GM13976 (cell line): Measurements from ENCODE around the gene ICA1.
A peak's percentile ranks its signal among the peaks of the same experiment; 100 is the strongest.

Experiments used
- DNase-seq: peaks from one replicate; pipeline ENCODE4 v3.0.0; 2012; ENCODE audit warnings: low spot score
- in situ Hi-C: fragments of 300-500 bp; cut with MboI; formaldehyde crosslinking; loops from one replicate; pipeline ENCODE4 v1.12.0; 2022; ENCODE audit warnings: low sequenced_read_pairs, mixed read lengths, inconsistent platforms; ENCODE audit not compliant: unreplicated experiment
- TF ChIP-seq, protein P1 (sequence below): IDR thresholded peaks from 2 replicates; pipeline ENCODE4 v1.5.1; 2012; ENCODE audit warnings: borderline replicate concordance, mild to moderate bottlenecking; ENCODE audit not compliant: insufficient read depth; ENCODE audit errors: extremely low read depth, missing control alignments, control extremely low read depth

The ICA1 gene

DNA sequence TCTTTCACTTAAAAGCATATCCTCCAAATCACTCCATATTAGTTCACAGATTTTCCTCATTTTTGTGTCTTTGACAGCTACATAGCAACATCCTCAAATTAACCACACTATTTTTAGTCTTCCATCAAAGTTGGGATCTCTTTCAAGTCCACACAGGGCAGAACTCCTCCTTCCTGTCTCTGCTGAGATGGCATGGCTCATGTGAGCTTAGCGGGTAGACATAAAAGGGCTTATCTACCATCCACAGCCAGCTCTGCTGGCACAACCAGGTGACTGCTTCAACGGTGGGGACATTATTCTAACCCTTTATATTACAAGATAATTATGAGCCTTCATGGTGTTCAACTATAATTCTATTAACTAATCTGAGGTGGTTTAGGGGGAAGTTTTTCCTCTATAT, 35.5 kb downstream of the ICA1 start:
- in situ Hi-C loops, result no loop called here
- DNase-seq, result no peak
- TF ChIP-seq, protein P1, sequence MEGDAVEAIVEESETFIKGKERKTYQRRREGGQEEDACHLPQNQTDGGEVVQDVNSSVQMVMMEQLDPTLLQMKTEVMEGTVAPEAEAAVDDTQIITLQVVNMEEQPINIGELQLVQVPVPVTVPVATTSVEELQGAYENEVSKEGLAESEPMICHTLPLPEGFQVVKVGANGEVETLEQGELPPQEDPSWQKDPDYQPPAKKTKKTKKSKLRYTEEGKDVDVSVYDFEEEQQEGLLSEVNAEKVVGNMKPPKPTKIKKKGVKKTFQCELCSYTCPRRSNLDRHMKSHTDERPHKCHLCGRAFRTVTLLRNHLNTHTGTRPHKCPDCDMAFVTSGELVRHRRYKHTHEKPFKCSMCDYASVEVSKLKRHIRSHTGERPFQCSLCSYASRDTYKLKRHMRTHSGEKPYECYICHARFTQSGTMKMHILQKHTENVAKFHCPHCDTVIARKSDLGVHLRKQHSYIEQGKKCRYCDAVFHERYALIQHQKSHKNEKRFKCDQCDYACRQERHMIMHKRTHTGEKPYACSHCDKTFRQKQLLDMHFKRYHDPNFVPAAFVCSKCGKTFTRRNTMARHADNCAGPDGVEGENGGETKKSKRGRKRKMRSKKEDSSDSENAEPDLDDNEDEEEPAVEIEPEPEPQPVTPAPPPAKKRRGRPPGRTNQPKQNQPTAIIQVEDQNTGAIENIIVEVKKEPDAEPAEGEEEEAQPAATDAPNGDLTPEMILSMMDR, result no peak

DNA sequence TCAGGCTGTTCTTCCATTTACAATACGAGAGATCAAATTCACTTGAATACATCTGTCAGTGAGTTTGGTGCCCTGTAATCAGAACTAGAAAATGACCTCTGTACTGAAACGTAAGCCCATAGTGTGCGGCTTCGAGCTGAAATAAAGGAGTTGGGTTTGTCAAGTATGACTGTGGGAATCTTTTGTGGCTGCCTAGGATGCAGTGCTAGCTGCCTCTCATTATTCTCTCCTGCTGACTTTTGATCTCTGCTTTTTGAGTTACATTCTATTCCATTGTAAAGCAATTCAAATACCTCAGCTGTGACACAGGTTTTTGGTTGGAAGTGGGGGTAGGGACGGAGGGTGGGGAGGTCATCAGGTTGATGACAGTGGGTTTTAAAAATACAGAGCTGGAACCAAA, 40.4 kb downstream of the ICA1 start:
- in situ Hi-C loops, result loop anchor here (25.0 kb wide), 4 partner anchors 559 to 1259 kb away; no protein-coding TSS in a partner anchor
- DNase-seq, result no peak
- TF ChIP-seq, protein P1, result no peak

DNA sequence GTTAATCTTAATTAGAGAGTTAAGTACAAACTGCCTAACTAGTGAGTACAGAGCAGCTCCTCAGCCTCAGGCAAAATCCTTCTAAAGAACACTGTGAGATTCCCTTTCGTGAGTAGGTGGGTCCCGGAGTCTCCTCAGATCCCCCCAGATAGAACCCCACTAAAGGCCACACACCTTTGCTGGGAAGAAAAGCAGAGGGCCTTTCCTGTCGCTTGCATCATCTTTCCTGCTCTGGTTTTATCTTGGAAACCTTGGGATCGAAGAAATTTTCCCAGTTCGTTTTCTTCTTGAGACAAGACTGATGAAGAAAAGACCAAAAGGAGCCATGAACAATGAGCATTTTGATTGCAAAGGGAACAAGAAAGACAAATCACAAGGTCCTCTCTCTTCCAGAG, 40.9 kb downstream of the ICA1 start:
- in situ Hi-C loops, result loop anchor here (25.0 kb wide), 4 partner anchors 559 to 1259 kb away; no protein-coding TSS in a partner anchor
- TF ChIP-seq, protein P1, result no peak
- no peak for DNase-seq

DNA sequence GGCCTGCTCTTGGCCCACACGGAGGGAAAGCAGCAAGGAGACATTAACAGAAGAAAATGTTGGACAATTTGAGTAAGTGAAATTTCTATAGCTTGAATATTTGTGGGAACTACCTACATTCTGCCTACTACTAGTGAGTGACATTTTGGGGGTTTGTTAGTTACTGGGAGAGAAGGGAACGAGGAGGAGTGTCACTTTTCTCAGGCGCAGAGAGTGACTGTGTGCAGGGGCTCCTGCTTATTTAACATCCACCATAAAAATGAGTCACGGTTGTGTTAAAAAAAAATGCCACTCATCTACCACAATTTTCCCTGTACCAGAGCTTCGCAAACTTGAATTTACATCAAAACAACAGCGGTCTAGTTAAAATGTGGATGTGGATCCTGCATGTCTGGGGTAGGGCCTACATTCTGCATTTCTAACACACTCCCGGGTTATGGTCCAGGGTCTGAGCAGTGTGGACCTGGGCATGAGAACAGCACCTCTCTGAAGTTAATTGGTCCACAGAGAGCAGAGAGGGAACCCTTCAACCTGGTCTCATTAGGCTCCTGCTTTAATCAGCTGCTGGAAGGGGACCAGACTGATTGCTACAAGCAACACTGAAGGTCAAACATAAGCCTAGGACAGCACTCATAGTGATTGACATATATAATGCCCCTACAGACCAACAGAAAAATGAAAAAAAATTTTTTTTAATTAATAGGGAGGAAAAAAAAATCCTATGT, 41.4 kb downstream of the ICA1 start:
- in situ Hi-C loops, result loop anchor here (25.0 kb wide), 4 partner anchors 558 to 1258 kb away; no protein-coding TSS in a partner anchor
- TF ChIP-seq, protein P1, result no peak
- DNase-seq, result no peak

DNA sequence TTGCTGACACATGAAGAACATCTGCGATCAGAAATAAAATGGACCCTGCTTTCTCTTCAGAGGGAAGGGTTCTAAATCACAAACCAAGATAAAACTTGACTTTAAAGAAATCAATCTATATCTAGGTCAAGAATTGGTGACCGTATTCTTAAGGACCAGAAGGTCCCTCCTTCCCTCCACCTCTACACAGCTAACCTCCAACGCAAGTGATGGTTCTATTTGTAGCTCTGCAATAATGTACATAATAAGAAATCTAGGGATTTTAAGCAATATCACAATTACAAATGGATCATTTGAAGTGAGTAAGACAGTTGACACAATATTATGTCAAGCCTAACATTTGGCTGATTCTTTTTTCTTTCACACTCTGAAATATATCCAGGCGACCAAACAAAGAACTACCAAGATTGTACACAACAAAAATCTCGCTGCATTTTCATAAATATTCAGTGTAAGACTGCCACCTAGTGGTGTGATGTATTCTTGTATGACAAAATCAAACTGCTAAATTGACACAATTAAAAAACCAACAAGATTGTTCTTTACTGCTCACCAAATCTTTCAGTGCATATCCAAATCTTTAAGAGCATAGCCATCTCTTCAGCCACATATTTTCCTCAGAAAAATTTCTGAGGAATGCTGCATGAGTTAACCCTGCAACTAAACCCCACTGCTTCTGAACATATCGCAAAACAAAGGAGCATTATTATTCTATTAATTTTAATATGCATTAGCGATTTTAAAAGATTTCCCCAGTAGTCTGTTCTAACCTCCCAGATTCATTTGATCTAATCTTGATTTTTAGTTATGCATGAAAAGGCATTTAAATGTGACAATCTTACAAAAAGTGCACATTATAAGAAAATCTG, 44.5 kb downstream of the ICA1 start:
- TF ChIP-seq, protein P1, result peak; percentile 33
- peak; percentile 36 for DNase-seq
- in situ Hi-C loops, result loop anchor here (25.0 kb wide), 4 partner anchors 555 to 1255 kb away; no protein-coding TSS in a partner anchor

DNA sequence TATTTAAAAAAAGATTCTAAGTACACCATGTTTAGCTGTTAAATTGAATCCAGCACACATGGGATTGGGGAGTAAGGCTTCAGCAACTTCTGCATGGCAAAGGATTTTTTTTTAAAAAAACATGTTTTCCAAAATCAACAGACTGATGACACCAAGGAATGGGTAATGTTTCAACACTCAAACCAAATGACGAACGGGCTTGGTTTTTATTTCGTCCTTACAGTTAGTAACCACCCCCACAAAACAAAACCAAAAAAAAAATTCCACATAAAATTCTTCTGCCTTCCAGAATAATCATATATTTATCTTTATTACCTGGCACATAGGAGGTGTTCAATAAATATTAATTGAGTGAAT, 45.7 kb downstream of the ICA1 start:
- in situ Hi-C loops, result loop anchor here (25.0 kb wide), 4 partner anchors 554 to 1254 kb away; no protein-coding TSS in a partner anchor
- DNase-seq, result no peak
- TF ChIP-seq, protein P1, result no peak
